KMS-11 (cell line): Measurements from ENCODE around the gene ZNF454.

Experiments used
- H2AFZ ChIP-seq: fragments of 200-600 bp; sonication (generic); 2 replicates; pipeline ENCODE4 v1.6.1; 2016; ENCODE audit warnings: antibody characterized with exemption, mixed run types, low read depth
- H3K27ac ChIP-seq: fragments of 200-600 bp; sonication (generic); 2 replicates; pipeline ENCODE4 v1.6.1; 2016; ENCODE audit warnings: mild to moderate bottlenecking, mixed run types
- H3K27me3 ChIP-seq: fragments of 200-600 bp; sonication (generic); 2 replicates; pipeline ENCODE4 v1.6.1; 2017; ENCODE audit warnings: mild to moderate bottlenecking, low read depth, mixed run types, moderate library complexity; ENCODE audit not compliant: insufficient read depth
- H3K36me3 ChIP-seq: fragments of 200-600 bp; sonication (generic); 2 replicates; pipeline ENCODE4 v1.6.1; 2017; ENCODE audit warnings: mild to moderate bottlenecking, mixed run types; ENCODE audit not compliant: insufficient read depth
- H3K4me1 ChIP-seq: fragments of 200-600 bp; sonication (generic); 2 replicates; pipeline ENCODE4 v1.6.1; 2016; ENCODE audit warnings: mild to moderate bottlenecking, low read depth, mixed run types; ENCODE audit not compliant: poor library complexity, severe bottlenecking
- H3K4me2 ChIP-seq: fragments of 200-600 bp; sonication (generic); 2 replicates; pipeline ENCODE4 v1.7.0; 2016; ENCODE audit warnings: mild to moderate bottlenecking, mixed run types
- H3K4me3 ChIP-seq: fragments of 200-600 bp; sonication (generic); IDR thresholded peaks from 2 replicates; pipeline ENCODE4 v1.6.1; 2017; ENCODE audit warnings: low read depth, low read length, mixed read lengths; ENCODE audit not compliant: insufficient read depth
- H3K79me2 ChIP-seq: fragments of 200-600 bp; sonication (generic); 2 replicates; pipeline ENCODE4 v1.6.1; 2016; ENCODE audit warnings: low read depth, mixed run types; ENCODE audit not compliant: insufficient read depth
- H3K9ac ChIP-seq: fragments of 200-600 bp; sonication (generic); 2 replicates; pipeline ENCODE4 v1.6.1; 2016; ENCODE audit warnings: mild to moderate bottlenecking, mixed run types
- H4K20me1 ChIP-seq: fragments of 200-600 bp; sonication (generic); 2 replicates; pipeline ENCODE4 v1.6.1; 2016; ENCODE audit warnings: mild to moderate bottlenecking, mixed run types; ENCODE audit not compliant: insufficient read depth
- CTCF ChIP-seq: fragments of 200-600 bp; sonication (generic); conservative IDR thresholded peaks from 2 replicates; pipeline ENCODE4 v1.6.1; 2017; ENCODE audit warnings: low read depth, mild to moderate bottlenecking, antibody characterized with exemption, low read length, moderate library complexity, mixed read lengths

ZNF454 gene

GRCh38 chr5:178988436-178989220, 47.6 kb downstream of the ZNF454 start:
- no peak overlapping the region for H3K4me3 ChIP-seq

GRCh38 chr5:178989311-178989710, 48.3 kb downstream of the ZNF454 start:
- TF ChIP-seq CTCF: no peak
- no peaks in the 10 kb centered on the region for H3K27me3 ChIP-seq
- H3K4me1 ChIP-seq: no peaks in the 10 kb centered on the region
- no peaks in the 10 kb centered on the region for H3K79me2 ChIP-seq
- H3K9ac ChIP-seq: no peak overlapping the region
- no peak overlapping the region for H3K27ac ChIP-seq
- H3K36me3 ChIP-seq: no peaks in the 10 kb centered on the region
- H3K4me3 ChIP-seq: no peak overlapping the region
- no peak overlapping the region for H2AFZ ChIP-seq
- no peak overlapping the region for H3K4me2 ChIP-seq
- H4K20me1 ChIP-seq: no peaks in the 10 kb centered on the region

More at GRCh38 chr5:178988436-178989220, 47.6 kb downstream of the ZNF454 start:
- Histone ChIP-seq H4K20me1 (no peaks in the 10 kb centered on the region), H3K4me2 (no peak overlapping the region), H3K27me3 (no peaks in the 10 kb centered on the region), H2AFZ (no peak overlapping the region), H3K9ac (no peak overlapping the region), H3K4me1 (no peaks in the 10 kb centered on the region), H3K27ac (no peak overlapping the region), H3K36me3 (no peaks in the 10 kb centered on the region), H3K79me2 (no peaks in the 10 kb centered on the region)
- no peak for TF ChIP-seq CTCF

DNA sequence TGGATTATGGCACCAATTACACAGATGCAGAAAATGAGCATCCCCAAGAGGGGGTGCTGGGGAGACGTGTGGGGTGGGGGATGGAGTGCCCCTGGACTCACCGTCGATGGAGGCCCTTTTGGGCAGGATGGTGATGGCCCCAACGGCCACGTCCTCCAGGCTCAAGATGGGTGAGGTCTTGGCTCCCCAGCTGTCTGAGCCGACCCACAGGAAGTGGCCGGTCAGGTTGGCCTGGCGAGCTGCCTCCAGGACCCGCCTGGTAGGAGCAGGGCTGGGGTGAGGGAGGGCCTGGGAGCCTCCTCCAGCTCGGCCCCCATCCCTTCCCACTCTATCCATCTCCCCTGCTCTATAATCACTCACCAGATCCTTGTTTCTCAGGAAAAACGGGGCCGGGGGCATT, 49.5 kb downstream of the ZNF454 start:
- H3K36me3 ChIP-seq: no peaks in the 10 kb centered on the region
- no peak overlapping the region for H3K4me2 ChIP-seq
- no peak overlapping the region for H3K9ac ChIP-seq

More for the DNA sequence above, 49.5 kb downstream of the ZNF454 start:
- Histone ChIP-seq H2AFZ (no peak overlapping the region), H3K4me1 (no peaks in the 10 kb centered on the region), H3K27ac (no peak overlapping the region), H4K20me1 (no peaks in the 10 kb centered on the region), H3K27me3 (no peaks in the 10 kb centered on the region), H3K79me2 (no peaks in the 10 kb centered on the region), H3K4me3 (no peak overlapping the region)
- no peak for TF ChIP-seq CTCF
